PC-3 (cell line): ENCODE results near the gene UBE2C.

Source experiments
- CTCF ChIP-seq: fragments of 300-600 bp; sonication (generic); conservative IDR thresholded peaks from 2 replicates; pipeline ENCODE4 v1.5.1; 2017; ENCODE audit warnings: antibody characterized with exemption, low read depth, mild to moderate bottlenecking, low read length
- EZH2 ChIP-seq: fragments of 300-600 bp; sonication (generic); IDR thresholded peaks from one replicate; pipeline ENCODE4 v1.6.1; 2017; ENCODE audit warnings: antibody characterized with exemption, mild to moderate bottlenecking, low read length; ENCODE audit not compliant: unreplicated experiment
- EZH2phosphoT487 ChIP-seq: fragments of 300-600 bp; sonication (generic); IDR thresholded peaks from 2 replicates; pipeline ENCODE4 v1.6.1; 2018; ENCODE audit warnings: mild to moderate bottlenecking, antibody characterized with exemption, low read length, borderline replicate concordance

GRCh38 chr20:45774945-45775344 is 37.5 kb upstream of the UBE2C start:
- TF ChIP-seq CTCF (no peak), EZH2 (no peak), EZH2phosphoT487 (no peak)
